HUES64 (cell line): ENCODE measurements around the gene PRCD.
"Not testable (repeated sequence)": the region's sequence is repeated elsewhere in the genome, so short reads cannot be mapped to it uniquely, and the experiment has no call there.

Experiments used
- H3K27ac ChIP-seq: 2 replicates; pipeline ENCODE4 v1.7.0; 2013; ENCODE audit warnings: low read depth, low read length, inconsistent platforms
- H3K27me3 ChIP-seq: 2 replicates; pipeline ENCODE4 v1.6.1; 2013; ENCODE audit warnings: mild to moderate bottlenecking, low read length; ENCODE audit not compliant: insufficient read depth
- H3K36me3 ChIP-seq: 2 replicates; pipeline ENCODE4 v1.6.1; 2013; ENCODE audit warnings: mild to moderate bottlenecking, low read length; ENCODE audit not compliant: insufficient read depth
- H3K4me1 ChIP-seq: 2 replicates; pipeline ENCODE4 v1.6.1; 2013; ENCODE audit warnings: mild to moderate bottlenecking, low read length, moderate library complexity; ENCODE audit not compliant: insufficient read depth
- H3K4me3 ChIP-seq: 2 replicates; pipeline ENCODE4 v1.5.1; 2013; ENCODE audit warnings: mild to moderate bottlenecking, low read length, moderate library complexity
- H3K9ac ChIP-seq: 2 replicates; pipeline ENCODE4 v1.6.1; 2013; ENCODE audit warnings: mild to moderate bottlenecking, low read depth, low read length
- H3K9me3 ChIP-seq: 2 replicates; pipeline ENCODE4 v1.6.1; 2013; ENCODE audit warnings: low read depth, low read length; ENCODE audit not compliant: insufficient read depth
- WGBS: fragments of 150-250, 120-280 bp; methylation state at CpG from one replicate; pipeline ENCODE4 v1.1.7; 2013; ENCODE audit warnings: missing lambda C conversion rate; 5-methylcytosine and 5-hydroxymethylcytosine counted together

Gene PRCD

DNA sequence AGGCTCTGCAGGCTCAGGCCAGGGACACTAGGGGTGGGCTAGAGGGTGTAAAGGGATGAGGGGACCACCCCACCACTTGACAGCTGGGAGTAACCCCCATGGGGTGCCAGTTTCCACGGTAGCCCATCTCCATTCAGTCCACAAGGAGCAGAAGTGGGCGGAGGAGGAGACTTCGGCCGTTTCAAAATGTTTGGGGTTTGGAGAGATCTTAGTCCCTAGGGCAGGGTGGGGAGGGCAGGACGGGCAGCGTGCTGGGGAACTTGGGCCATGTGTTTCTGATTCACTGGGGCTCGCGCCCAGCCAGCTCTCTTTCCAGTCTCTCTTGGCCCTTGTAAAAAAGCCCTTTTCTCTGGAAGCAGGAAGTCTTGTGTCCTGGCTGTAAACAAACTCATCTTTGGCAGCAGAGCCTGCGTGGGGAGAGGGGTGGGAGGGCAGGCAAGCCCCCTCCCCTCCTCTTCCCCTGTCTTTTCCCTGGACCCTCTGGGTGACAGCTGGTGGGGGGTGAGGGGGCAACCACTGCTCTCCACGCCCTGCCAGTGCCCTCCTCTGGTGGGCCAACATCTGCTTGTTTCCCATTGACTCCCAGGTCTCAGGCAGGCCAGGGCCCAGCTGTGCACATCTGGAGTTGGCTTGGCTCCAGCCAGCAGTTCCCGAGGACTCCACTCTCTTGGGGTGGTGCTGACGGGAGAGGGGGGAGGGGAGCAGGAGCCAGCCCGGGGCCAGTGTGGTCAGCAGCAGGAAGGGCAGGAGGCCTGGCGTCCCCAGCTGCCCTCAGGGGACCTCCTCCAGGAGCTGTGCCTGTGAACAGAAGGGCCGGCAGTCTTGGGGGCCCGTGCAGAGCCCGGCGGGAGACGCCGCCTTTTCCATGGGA lies 10.4 kb upstream of the PRCD start:
- H3K27ac ChIP-seq = 0 out of 2 replicates have a peak overlapping the region, but pooled peaks have one; percentile 30
- 64% methylated on average over 19 of the region's 20 CpGs for WGBS
- no peak overlapping the region for H3K4me3 ChIP-seq
- H3K9me3 ChIP-seq = no peaks in the 10 kb centered on the region
- H3K36me3 ChIP-seq = no peaks in the 10 kb centered on the region
- H3K4me1 ChIP-seq = peaks cover 10% of the 10 kb centered on the region
- H3K9ac ChIP-seq = no peak overlapping the region
- no peaks in the 10 kb centered on the region for H3K27me3 ChIP-seq

DNA sequence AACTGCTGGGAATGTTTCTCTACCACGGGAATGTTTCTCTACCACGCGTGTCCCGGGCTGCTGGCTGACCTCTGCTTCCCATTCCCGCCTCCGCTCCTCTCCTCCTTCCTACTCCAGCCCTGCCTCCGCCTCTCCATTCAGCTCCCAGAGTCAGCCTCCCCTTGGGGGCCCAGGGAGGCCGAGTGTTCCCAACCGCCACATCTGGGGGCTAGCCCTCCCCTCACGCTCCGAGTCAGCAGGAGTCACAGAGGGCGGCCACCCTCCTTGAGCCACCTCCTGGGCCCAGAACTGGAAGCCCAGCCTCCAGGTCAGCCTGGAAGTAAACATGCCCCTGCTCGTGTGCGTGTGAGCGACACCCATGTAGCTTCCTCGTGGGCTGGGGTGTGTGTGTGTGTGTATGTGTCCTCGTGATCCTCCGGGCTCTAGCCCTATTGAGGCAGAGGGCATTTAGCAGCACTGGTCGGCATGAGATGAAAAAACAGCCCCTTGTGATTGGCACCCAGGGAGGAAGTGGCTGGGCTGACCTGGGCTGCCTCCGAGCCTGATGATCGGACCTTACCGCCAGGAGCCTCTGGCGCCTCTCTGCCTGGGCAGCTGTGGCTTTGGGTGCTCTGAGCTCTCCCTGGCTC lies 9.6 kb upstream of the PRCD start:
- Histone ChIP-seq H3K4me3 (no peak overlapping the region), H3K9me3 (no peaks in the 10 kb centered on the region), H3K4me1 (peaks cover 10% of the 10 kb centered on the region), H3K36me3 (no peaks in the 10 kb centered on the region), H3K9ac (no peak overlapping the region), H3K27me3 (no peaks in the 10 kb centered on the region), H3K27ac (peak overlapping the region; percentile 41)
- WGBS = 74% methylated on average over 23 of the region's 23 CpGs

DNA sequence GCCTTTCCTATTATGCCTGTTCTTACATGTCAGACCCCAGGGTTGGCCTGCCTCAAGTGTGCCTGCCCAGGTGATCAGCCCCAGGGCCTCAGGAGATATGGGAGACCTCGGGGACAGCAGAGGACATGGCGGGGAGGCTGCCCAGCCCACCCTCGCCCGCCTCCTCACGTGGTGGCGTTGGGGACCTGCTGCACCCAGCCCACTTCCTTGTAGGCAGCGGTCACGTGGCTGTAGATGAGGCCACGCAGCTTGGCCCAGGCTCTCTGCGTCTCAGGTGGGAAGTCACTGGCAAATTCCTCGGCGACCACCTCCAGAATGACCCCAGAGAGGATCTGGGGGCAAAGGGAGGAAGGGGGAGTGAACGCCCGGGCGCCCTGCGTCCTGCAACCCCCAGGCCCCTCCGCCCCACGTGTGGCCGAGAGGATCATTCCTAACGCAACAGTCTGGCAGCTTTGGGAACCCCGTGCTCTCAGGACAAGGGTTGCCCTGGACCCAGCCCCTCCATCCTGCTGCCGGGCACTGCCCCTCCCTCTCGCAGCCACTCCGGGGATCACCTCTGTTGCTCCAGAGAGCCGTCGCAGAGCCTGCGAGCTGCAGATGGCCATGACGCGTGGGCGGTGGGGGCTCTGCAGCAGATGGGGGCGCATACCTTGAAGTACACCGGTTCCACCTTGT lies 8.9 kb upstream of the PRCD start:
- Histone ChIP-seq H3K4me1 (peaks cover 10% of the 10 kb centered on the region), H3K9ac (no peak overlapping the region), H3K36me3 (no peaks in the 10 kb centered on the region), H3K4me3 (no peak overlapping the region), H3K27ac (no peak overlapping the region), H3K9me3 (no peaks in the 10 kb centered on the region), H3K27me3 (peaks cover 5% of the 10 kb centered on the region)
- WGBS = 89% methylated on average over 32 of the region's 32 CpGs

DNA sequence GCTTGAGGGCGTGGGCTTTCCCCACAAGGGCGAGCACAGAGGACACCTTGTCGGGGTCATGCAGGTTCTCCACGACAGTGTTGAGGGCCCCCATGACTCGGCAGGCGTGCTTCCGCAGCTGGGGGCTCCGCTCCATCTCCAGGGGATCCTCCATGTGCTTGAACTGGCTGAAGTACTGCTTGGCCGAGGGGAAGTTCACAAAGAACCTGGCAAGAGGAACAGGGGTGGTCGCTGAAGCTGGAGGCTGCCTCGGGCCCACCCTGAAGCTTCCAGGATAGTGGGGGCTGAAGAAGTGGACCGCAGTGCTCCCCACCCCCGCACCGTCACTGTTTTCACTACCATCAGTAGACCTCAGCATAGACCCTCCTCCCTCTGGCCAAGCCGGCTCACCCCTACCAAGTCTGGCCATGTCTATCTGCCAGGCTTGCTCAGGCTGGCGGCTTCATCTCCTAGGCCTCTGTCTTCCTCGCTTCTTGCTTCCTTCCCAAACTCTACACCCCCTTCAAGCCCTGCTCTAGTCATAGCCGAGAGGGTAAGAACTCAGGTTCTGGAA lies 8.3 kb upstream of the PRCD start:
- 91% methylated on average over 18 of the region's 18 CpGs for WGBS
- Histone ChIP-seq H3K9ac (no peak overlapping the region), H3K4me1 (peaks cover 10% of the 10 kb centered on the region), H3K4me3 (no peak overlapping the region), H3K36me3 (no peaks in the 10 kb centered on the region), H3K27me3 (peaks cover 11% of the 10 kb centered on the region), H3K27ac (no peak overlapping the region), H3K9me3 (no peaks in the 10 kb centered on the region)

DNA sequence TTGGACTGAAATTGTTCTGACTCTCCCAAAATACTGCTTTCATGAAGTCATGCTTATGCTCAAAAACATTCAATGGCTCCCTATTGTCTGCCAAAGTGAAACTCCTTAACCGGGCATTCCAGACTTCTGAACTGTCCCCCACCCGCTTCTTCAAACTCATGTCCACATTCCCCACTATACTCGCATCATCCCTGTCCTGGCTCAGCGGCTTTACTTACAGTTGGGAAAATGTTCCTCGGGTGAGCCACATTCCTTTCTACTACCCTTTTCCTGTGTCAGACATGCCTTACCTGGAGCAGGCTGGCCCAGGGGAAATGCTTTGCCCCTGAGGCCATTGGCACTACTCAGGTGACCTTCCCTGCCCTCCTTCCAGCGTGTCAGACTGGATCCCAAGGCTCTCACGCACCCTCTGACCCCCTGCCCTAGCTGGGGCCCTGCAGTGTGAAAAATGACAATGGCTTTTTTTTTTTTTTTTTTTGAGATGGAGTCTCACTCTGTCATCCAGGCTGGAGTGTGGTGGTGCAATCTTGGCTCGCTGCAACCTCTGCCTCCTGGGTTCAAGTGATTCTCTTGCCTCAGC lies 7.7 kb upstream of the PRCD start:
- peaks cover 17% of the 10 kb centered on the region for H3K27me3 ChIP-seq
- WGBS = 89% methylated on average over 8 of the region's 8 CpGs
- H3K4me1 ChIP-seq = peaks cover 10% of the 10 kb centered on the region
- no peak overlapping the region for H3K27ac ChIP-seq
- H3K36me3 ChIP-seq = no peaks in the 10 kb centered on the region
- H3K9ac ChIP-seq = no peak overlapping the region
- no peaks in the 10 kb centered on the region for H3K9me3 ChIP-seq
- H3K4me3 ChIP-seq = no peak overlapping the region

DNA sequence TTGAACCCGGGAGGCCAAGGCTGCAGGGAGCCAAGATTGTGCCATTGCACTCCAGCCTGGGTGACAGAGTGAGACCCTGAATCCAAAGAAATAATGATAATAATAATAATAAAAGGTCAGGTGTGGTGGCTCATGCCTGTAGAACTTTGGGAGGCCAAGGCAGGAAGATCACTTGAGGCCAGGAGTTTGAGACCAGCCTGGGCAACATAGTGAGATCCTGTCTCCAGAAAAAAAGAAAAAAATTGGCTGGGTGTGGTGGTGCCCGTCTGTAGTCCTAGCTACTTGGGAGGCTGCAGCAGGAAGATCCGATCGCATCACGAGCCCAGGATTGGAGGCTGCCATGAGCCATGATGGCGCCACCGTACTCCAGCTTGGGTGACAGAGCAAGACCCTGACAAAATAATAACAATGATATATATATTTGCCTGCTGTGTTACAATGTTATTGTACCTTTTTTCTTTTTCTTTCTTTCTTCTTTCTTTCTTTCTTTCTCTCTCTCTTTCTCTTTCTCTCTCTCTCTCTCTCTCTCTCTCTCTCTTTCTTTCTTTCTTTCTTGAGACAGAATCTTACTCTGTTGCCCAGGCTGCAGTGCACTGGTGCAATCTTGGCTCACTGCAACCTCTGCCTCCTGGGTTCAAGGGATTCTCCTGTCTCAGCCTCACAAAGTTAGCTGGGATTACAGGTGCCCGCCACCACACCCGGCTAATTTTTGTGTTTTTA lies 6.0 kb upstream of the PRCD start:
- H3K9ac ChIP-seq, H3K36me3 ChIP-seq, H3K27ac ChIP-seq, H3K4me3 ChIP-seq, H3K9me3 ChIP-seq: not testable (repeated sequence)
- Histone ChIP-seq H3K27me3 (peaks cover 32% of the 10 kb centered on the region), H3K4me1 (peaks cover 13% of the 10 kb centered on the region)
- WGBS = 95% methylated on average over 9 of the region's 9 CpGs

DNA sequence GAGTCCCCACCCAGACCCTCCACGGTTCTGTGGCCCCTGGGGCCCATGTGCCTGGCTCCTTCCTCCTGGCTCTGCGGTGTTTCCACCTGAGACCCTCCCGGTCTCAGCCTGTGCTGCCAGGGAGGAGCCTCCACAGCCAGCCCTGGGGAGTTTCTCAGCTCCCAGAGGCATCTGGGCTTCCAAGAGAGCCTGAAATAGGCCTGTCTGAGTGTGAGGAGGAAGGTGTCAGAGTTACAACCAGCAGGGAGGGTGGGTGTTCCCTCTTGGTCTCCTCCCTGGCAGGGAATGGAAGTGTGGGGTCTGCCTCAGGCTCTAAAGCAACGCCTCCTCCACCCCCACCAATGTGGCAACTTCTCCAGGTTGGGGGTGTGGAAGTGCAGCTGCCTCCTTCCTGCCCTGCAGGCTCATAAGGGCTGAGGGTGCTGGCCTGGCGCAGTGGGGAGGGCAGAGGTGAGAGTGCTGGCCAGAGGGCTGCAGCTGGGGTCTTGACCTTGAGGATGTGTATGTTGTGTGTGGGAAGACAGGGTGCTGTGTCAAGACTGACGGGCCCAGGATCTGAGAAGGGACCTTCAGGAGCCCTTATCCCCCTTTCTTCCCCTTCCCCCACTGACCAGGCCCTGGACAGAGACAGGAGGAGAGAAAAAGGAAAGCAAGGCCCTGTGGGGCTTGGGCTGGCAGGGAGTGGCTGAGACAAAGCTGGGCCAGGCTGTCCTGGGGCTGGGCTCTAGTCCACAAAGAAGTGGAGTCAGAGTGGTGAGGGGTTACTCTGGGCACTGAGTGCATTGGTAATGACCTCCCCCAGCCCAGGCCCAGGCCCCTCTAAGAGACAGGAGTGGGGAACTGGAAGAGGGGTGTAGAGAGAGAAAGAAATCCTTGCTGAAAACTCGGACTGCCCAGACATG lies 4.8 kb upstream of the PRCD start:
- Histone ChIP-seq H3K4me1 (peaks cover 3% of the 10 kb centered on the region), H3K27ac (no peak overlapping the region), H3K36me3 (no peaks in the 10 kb centered on the region), H3K9ac (no peak overlapping the region), H3K4me3 (no peak overlapping the region), H3K9me3 (no peaks in the 10 kb centered on the region), H3K27me3 (peaks cover 44% of the 10 kb centered on the region)
- WGBS = 75% methylated on average over 5 of the region's 7 CpGs

DNA sequence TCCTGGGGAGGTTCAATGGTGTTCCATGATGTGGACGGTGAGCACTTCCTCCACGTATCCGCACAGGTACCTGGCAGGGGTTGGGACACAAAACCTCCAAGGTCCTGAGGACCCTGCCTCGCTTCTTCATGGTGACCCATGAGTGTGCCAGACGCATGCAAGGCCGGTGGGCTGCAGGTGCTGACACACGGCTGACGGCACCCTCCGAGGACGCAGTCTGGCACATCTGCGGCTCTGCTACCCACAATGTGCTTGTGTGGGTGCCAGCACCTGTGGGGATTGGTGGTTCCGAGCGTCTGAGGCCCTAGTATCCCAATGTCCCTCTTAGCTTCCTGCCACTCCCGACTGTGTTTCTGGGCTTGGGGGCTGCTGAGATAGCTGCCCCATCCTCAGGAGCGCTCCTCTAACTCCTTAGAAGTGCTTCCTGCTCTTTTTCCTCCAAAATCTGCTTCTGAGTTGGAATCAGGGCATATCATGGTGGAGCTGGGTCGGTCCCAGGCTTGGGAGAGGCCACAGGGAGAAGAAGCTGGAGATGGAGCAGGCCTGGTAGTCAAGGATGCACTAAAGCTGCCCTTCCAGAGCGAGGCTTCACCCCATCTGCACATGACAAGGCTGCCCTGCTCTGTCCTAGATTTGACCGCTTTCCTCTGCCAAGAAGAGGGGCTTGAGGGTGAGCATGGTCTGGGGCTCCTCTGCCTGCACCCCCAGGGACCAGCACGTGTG lies 3.9 kb upstream of the PRCD start:
- WGBS = 91% methylated on average over 19 of the region's 19 CpGs
- H3K36me3 ChIP-seq = no peaks in the 10 kb centered on the region
- peaks cover 3% of the 10 kb centered on the region for H3K4me1 ChIP-seq
- no peak overlapping the region for H3K4me3 ChIP-seq
- peaks cover 44% of the 10 kb centered on the region for H3K27me3 ChIP-seq
- H3K9me3 ChIP-seq = no peaks in the 10 kb centered on the region
- H3K9ac ChIP-seq = no peak overlapping the region
- H3K27ac ChIP-seq = no peak overlapping the region

DNA sequence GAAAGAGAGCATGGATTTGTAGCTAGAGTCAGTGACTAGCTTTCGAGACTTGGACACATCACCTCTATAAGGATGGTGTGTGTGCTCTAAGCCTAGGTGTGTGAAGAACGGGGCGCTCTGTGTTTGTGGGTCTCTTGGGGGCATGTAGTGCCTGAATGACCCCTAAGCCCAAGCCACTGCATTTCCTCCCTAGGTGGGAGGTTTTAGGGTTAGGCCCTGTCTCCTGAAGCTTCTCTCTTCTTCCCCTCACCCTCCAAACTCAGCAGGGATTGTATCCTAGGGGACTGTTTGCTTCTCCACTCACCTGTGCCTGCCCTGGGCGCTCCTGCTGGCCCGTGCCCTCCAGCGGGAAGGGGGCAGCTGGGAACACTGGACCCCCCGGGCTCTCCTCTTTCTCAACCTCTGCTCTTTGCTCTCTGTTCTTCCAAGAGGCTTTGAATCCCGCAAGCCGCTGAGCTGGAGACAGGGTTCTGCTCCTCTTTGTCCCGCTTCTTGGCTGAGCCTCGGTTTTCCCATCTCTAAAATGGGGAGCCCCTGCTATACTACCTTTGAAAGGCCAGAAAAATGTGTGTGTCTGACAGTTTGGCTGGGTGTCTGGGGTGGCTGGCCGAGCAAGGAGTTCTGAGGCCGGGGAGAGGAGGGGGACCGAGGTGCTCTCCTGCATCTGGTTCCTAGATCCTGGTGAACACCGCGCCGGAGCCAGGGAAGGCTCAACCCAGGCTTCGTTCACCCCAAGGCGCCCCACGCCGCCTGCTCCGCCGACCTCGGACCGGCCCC lies 3.1 kb upstream of the PRCD start:
- Histone ChIP-seq H3K27ac (no peak overlapping the region), H3K9ac (no peak overlapping the region; the same call in 1 of the 2 replicates), H3K9me3 (no peaks in the 10 kb centered on the region), H3K4me3 (peak overlapping the region; percentile 54), H3K4me1 (peaks cover 10% of the 10 kb centered on the region), H3K36me3 (no peaks in the 10 kb centered on the region), H3K27me3 (peaks cover 44% of the 10 kb centered on the region)
- 52% methylated on average over 25 of the region's 25 CpGs for WGBS
